ENCODE results near the gene FOXC2. TPM values are rescaled to one million over a fixed set of nuclear protein-coding genes. Genes with fewer than 3 reads are reported as not detected.

FOXC2 gene
- total and polyA plus RNA-seq, 4 experiments from 2014 or later, result not detected

GRCh38 chr16:86563469-86564345 is 2.9 kb upstream of the FOXC2 start:
- H3K27me3 Mint-ChIP-seq, result peaks cover 32 to 54% of the 10 kb centered on the region in 2 donors
- H3K9me3 Mint-ChIP-seq, result no peaks in the 10 kb centered on the region
- H3K36me3 ChIP-seq (ENCODE audit: insufficient read depth, low read length), result no peaks in the 10 kb centered on the region
- DNase-seq, result peak; percentile 80 to 88 (median 83)
- peaks cover 23% of the 10 kb centered on the region for H3K27me3 ChIP-seq (ENCODE audit: insufficient read depth, low read length)
- H3K4me3 ChIP-seq (ENCODE audit: low read length in 2 of 2), result peak overlapping the region; percentile 34 to 52
- H3K27ac Mint-ChIP-seq, result peak overlapping the region in 2 of 7 donors; percentile 29 to 38
- no peaks in the 10 kb centered on the region for H3K9me3 ChIP-seq (ENCODE audit: control insufficient read depth in 1 of 2, low read length in 2 of 2)
- CTCF ChIA-PET (ENCODE audit: partially characterized antibody), result interaction anchor here (0.7 to 2.2 kb wide), 15 partner anchors 8 to 1205 kb away, joined by 3 to 8 read pairs (median 3); partner anchors contain the start of gene MTHFSD
- POLR2A ChIA-PET (ENCODE audit: partially characterized antibody), result interaction anchor here (1.3 kb wide), 1 partner anchor 8 kb away, joined by 6 read pairs; the partner anchor contains the start of gene MTHFSD
- H3K4me1 ChIP-seq (ENCODE audit: insufficient read depth, low read length), result peaks cover 18% of the 10 kb centered on the region
- peaks cover 10 to 30% (median 22%) of the 10 kb centered on the region in 4 donors for H3K4me1 Mint-ChIP-seq
- no peaks in the 10 kb centered on the region for H3K36me3 Mint-ChIP-seq
- H3K27ac ChIP-seq (ENCODE audit: low read depth, low read length), result no peak overlapping the region
- intact Hi-C loops (cut with micrococcal nuclease), result loop anchor here (2.0 to 5.0 kb wide), 4 partner anchors 499 to 829 kb away; partner anchors contain the start of gene MAP1LC3B
- peak overlapping the region; percentile 34 to 80 (median 70) for H3K4me3 Mint-ChIP-seq

GRCh38 chr16:86565181-86565631 is 1.4 kb upstream of the FOXC2 start:
- CTCF ChIA-PET (ENCODE audit: partially characterized antibody), result interaction anchor here (0.7 to 2.2 kb wide), 12 partner anchors 10 to 1203 kb away, joined by 3 to 8 read pairs (median 4); partner anchors contain the start of gene MTHFSD
- no peaks in the 10 kb centered on the region for H3K36me3 ChIP-seq (ENCODE audit: insufficient read depth, low read length)
- Mint-ChIP-seq H3K36me3 (no peaks in the 10 kb centered on the region), H3K4me1 (peaks cover 10 to 34% (median 22%) of the 10 kb centered on the region in 4 donors), H3K9me3 (no peaks in the 10 kb centered on the region), H3K27me3 (peaks cover 41 to 60% of the 10 kb centered on the region in 2 donors), H3K4me3 (peak overlapping the region in 2 of 8 donors; percentile 17 to 36), H3K27ac (peak overlapping the region in 1 of 7 donors; percentile 13)
- POLR2A ChIA-PET (ENCODE audit: partially characterized antibody), result interaction anchor here (1.3 kb wide), 1 partner anchor 10 kb away, joined by 6 read pairs; the partner anchor contains the start of gene MTHFSD
- H3K4me3 ChIP-seq (ENCODE audit: low read length in 2 of 2), result no peak overlapping the region
- peaks cover 18% of the 10 kb centered on the region for H3K4me1 ChIP-seq (ENCODE audit: insufficient read depth, low read length)
- intact Hi-C loops (cut with micrococcal nuclease), result loop anchor here (2.0 kb wide), 1 partner anchor 828 kb away; the partner anchor contains the start of gene MAP1LC3B
- H3K9me3 ChIP-seq (ENCODE audit: control insufficient read depth in 1 of 2, low read length in 2 of 2), result no peaks in the 10 kb centered on the region
- DNase-seq, result no peak
- H3K27ac ChIP-seq (ENCODE audit: low read depth, low read length), result no peak overlapping the region
- H3K27me3 ChIP-seq (ENCODE audit: insufficient read depth, low read length), result peaks cover 35% of the 10 kb centered on the region

GRCh38 chr16:86565644-86566511 is 751 bp upstream of the FOXC2 start:
- DNase-seq, result no peak
- Histone ChIP-seq H3K4me1 (ENCODE audit: insufficient read depth, low read length) (peaks cover 18% of the 10 kb centered on the region), H3K36me3 (ENCODE audit: insufficient read depth, low read length) (no peaks in the 10 kb centered on the region), H3K27me3 (ENCODE audit: insufficient read depth, low read length) (peaks cover 35% of the 10 kb centered on the region), H3K9me3 (ENCODE audit: control insufficient read depth in 1 of 2, low read length in 2 of 2) (no peaks in the 10 kb centered on the region), H3K27ac (ENCODE audit: low read depth, low read length) (no peak overlapping the region), H3K4me3 (ENCODE audit: low read length in 2 of 2) (no peak overlapping the region)
- ChIA-PET POLR2A (ENCODE audit: partially characterized antibody) (no interaction called here), CTCF (ENCODE audit: partially characterized antibody) (no interaction called here)
- Mint-ChIP-seq H3K9me3 (no peaks in the 10 kb centered on the region), H3K4me3 (peak overlapping the region in 6 of 8 donors; percentile 17 to 56 (median 46)), H3K4me1 (peaks cover 10 to 34% (median 22%) of the 10 kb centered on the region in 4 donors), H3K36me3 (no peaks in the 10 kb centered on the region), H3K27ac (peak overlapping the region in 1 of 7 donors; percentile 42), H3K27me3 (peaks cover 42 to 64% of the 10 kb centered on the region in 2 donors)
- intact Hi-C loops (cut with micrococcal nuclease), result loop anchor here (2.0 kb wide), 1 partner anchor 827 kb away; the partner anchor contains the start of gene MAP1LC3B

- Mint-ChIP-seq H3K4me1 (peaks cover 10 to 34% (median 22%) of the 10 kb centered on the region in 4 donors), H3K27ac (peak overlapping the region in 2 of 7 donors; percentile 42 to 47), H3K36me3 (no peaks in the 10 kb centered on the region), H3K4me3 (peak overlapping the region; percentile 50 to 65 (median 57)), H3K27me3 (peaks cover 47 to 61% of the 10 kb centered on the region in 2 donors), H3K9me3 (no peaks in the 10 kb centered on the region)
- ChIA-PET CTCF (ENCODE audit: partially characterized antibody) (no interaction called here), POLR2A (ENCODE audit: partially characterized antibody) (no interaction called here)
- no peak overlapping the region for H3K4me3 ChIP-seq (ENCODE audit: low read length in 2 of 2)
- H3K27me3 ChIP-seq (ENCODE audit: insufficient read depth, low read length), result peaks cover 35% of the 10 kb centered on the region
- no peak overlapping the region for H3K27ac ChIP-seq (ENCODE audit: low read depth, low read length)
- intact Hi-C loops (cut with micrococcal nuclease), result no loop called here
- H3K36me3 ChIP-seq (ENCODE audit: insufficient read depth, low read length), result no peaks in the 10 kb centered on the region
- H3K4me1 ChIP-seq (ENCODE audit: insufficient read depth, low read length), result peaks cover 18% of the 10 kb centered on the region
- no peaks in the 10 kb centered on the region for H3K9me3 ChIP-seq (ENCODE audit: control insufficient read depth in 1 of 2, low read length in 2 of 2)
- DNase-seq, result no peak
Measured at GRCh38 chr16:86566966-86567700, 504 bp downstream of the FOXC2 start.

- intact Hi-C loops (cut with micrococcal nuclease), result no loop called here
- no peaks in the 10 kb centered on the region for H3K36me3 Mint-ChIP-seq
- no peak overlapping the region for H3K4me3 ChIP-seq (ENCODE audit: low read length in 2 of 2)
- H3K9me3 ChIP-seq (ENCODE audit: control insufficient read depth in 1 of 2, low read length in 2 of 2), result no peaks in the 10 kb centered on the region
- CTCF ChIA-PET (ENCODE audit: partially characterized antibody), result no interaction called here
- peaks cover 46 to 60% of the 10 kb centered on the region in 2 donors for H3K27me3 Mint-ChIP-seq
- H3K4me1 Mint-ChIP-seq, result peaks cover 10 to 34% (median 22%) of the 10 kb centered on the region in 4 donors
- H3K27me3 ChIP-seq (ENCODE audit: insufficient read depth, low read length), result peaks cover 35% of the 10 kb centered on the region
- peaks cover 18% of the 10 kb centered on the region for H3K4me1 ChIP-seq (ENCODE audit: insufficient read depth, low read length)
- peak overlapping the region in 2 of 7 donors; percentile 27 to 47 for H3K27ac Mint-ChIP-seq
- no peaks in the 10 kb centered on the region for H3K9me3 Mint-ChIP-seq
- no peak overlapping the region for H3K27ac ChIP-seq (ENCODE audit: low read depth, low read length)
- DNase-seq, result no peak
- H3K36me3 ChIP-seq (ENCODE audit: insufficient read depth, low read length), result no peaks in the 10 kb centered on the region
- H3K4me3 Mint-ChIP-seq, result peak overlapping the region in 6 of 8 donors; percentile 52 to 65 (median 61)
- POLR2A ChIA-PET (ENCODE audit: partially characterized antibody), result no interaction called here
Measured at GRCh38 chr16:86567701-86568581, 1.3 kb downstream of the FOXC2 start.

All from CD4-positive, alpha-beta memory T cell (primary cell).